Activated CD8-positive, alpha-beta T cell treated with anti-CD3 and anti-CD28 coated beads for 36 hours (primary cell): ENCODE data around the gene BICDL1. TPM values are rescaled to one million over a fixed set of nuclear protein-coding genes. Genes with fewer than 3 reads are reported as not detected.
"Not testable (repeated sequence)": the region's sequence is repeated elsewhere in the genome, so short reads cannot be mapped to it uniquely, and the experiment has no call there.

Source experiments
- ATAC-seq: fragments of 200-7000 bp; cut with Tn5 transposase; one replicate; pipeline ENCODE4 v1.10.0; 2021; ENCODE audit warnings: mild to moderate bottlenecking, moderate library complexity
- CTCF ChIA-PET: fragments of 350-600 bp; sonication (Branson Sonifier 250); formaldehyde crosslinking; loops from one replicate; lab custom pipeline; 2021; ENCODE audit warnings: antibody characterized with exemption; lab: Charles Lee
- POLR2A ChIA-PET: fragments of 350-600 bp; sonication (Branson Sonifier 250); formaldehyde crosslinking; loops from one replicate; lab custom pipeline; 2021; ENCODE audit warnings: antibody characterized with exemption; lab: Charles Lee
- DNase-seq: peaks from one replicate; pipeline ENCODE4 v3.0.0-alpha.2; 2020
- H3K27ac Mint-ChIP-seq: one replicate; pipeline ENCODE4 v1.8.0; 2021; ENCODE audit warnings: mild to moderate bottlenecking, mixed read lengths
- H3K27me3 Mint-ChIP-seq: one replicate; pipeline ENCODE4 v1.8.0; 2021; ENCODE audit warnings: mixed read lengths
- H3K36me3 Mint-ChIP-seq: one replicate; pipeline ENCODE4 v1.8.0; 2021; ENCODE audit warnings: low read depth, mixed read lengths
- H3K4me1 Mint-ChIP-seq: one replicate; pipeline ENCODE4 v1.8.0; 2021; ENCODE audit warnings: low read depth, mixed read lengths
- H3K4me3 Mint-ChIP-seq: one replicate; pipeline ENCODE4 v1.8.0; 2021; ENCODE audit warnings: mild to moderate bottlenecking, moderate library complexity, mixed read lengths
- H3K9me3 Mint-ChIP-seq: one replicate; pipeline ENCODE4 v1.8.0; 2021; ENCODE audit warnings: mixed read lengths
- intact Hi-C: fragments of 100-400 bp; cut with micrococcal nuclease; formaldehyde crosslinking; loops from one replicate; pipeline ENCODE4 v1.10.0; 2022
- total RNA-seq, 2 experiments: library from RNA; stranded (reverse); gene quantifications; one replicate each; pipeline ENCODE4 v1.2.3, GENCODE V29; 2021
- TF ChIP-seq, protein P1 (sequence below): fragments of 200-600 bp; IDR thresholded peaks from one replicate; pipeline ENCODE4 v1.8.0; 2022; ENCODE audit warnings: antibody characterized with exemption, mild to moderate bottlenecking

BICDL1 gene
- total RNA-seq, 2 experiments from 2014 or later = 103 to 107 TPM

DNA sequence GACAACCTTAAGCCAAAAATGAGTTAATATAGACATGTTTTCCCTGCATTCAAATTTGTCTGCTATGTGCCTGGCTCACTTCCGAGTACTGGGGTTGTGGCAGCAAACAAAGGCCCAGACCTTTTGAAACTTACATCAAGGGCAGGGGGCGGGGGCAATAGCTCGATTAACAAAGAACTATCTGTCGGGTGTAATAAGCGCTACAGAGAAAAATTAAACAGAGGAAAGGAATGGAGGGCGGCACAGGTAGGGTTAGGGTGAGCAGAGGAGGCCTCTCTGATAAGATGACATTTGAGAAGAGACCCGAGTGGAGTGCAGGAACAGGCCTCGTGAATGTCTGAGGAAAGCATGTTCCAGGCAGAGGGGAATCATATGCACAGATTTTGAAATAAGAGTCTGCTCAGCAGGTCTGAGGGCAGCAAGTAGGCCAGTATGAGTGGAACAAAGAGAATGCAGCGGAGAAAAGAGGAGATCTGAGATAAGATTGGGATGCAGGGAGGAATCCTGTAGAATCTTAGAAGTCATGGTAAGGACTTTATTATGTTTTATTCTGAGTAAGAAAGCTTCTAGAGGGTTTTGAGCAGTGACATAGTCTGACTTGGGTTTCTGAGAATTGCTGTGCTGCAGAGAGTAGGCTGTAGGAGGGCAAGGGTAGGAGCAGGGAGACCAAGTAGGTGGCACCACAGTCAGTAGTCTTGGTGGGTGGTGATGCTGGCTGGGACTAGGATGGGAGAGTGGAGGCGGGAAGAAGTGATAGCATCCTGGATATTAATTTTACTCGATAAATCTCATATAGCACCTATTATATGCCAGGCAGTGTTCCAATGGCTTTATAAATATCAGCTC lies 52.6 kb downstream of the BICDL1 start:
- ATAC-seq (peak; percentile 24), DNase-seq (peak; percentile 48)
- H3K4me1 Mint-ChIP-seq = peaks cover 30% of the 10 kb centered on the region
- no peak overlapping the region for H3K4me3 Mint-ChIP-seq
- peaks cover 6% of the 10 kb centered on the region for H3K9me3 Mint-ChIP-seq
- intact Hi-C loops = no loop called here
- POLR2A ChIA-PET = interaction anchor here (1.0 to 1.2 kb wide), 2 partner anchors 30 to 37 kb away, joined by 3 to 5 read pairs; no protein-coding TSS in a partner anchor
- no peaks in the 10 kb centered on the region for H3K27me3 Mint-ChIP-seq
- H3K27ac Mint-ChIP-seq = peak overlapping the region; percentile 64
- TF ChIP-seq, protein P1, sequence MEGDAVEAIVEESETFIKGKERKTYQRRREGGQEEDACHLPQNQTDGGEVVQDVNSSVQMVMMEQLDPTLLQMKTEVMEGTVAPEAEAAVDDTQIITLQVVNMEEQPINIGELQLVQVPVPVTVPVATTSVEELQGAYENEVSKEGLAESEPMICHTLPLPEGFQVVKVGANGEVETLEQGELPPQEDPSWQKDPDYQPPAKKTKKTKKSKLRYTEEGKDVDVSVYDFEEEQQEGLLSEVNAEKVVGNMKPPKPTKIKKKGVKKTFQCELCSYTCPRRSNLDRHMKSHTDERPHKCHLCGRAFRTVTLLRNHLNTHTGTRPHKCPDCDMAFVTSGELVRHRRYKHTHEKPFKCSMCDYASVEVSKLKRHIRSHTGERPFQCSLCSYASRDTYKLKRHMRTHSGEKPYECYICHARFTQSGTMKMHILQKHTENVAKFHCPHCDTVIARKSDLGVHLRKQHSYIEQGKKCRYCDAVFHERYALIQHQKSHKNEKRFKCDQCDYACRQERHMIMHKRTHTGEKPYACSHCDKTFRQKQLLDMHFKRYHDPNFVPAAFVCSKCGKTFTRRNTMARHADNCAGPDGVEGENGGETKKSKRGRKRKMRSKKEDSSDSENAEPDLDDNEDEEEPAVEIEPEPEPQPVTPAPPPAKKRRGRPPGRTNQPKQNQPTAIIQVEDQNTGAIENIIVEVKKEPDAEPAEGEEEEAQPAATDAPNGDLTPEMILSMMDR = no peak
- CTCF ChIA-PET = interaction anchor here (0.5 kb wide), 1 partner anchor 12 kb away, joined by 3 read pairs; no protein-coding TSS in a partner anchor
- peaks cover 46% of the 10 kb centered on the region for H3K36me3 Mint-ChIP-seq

DNA sequence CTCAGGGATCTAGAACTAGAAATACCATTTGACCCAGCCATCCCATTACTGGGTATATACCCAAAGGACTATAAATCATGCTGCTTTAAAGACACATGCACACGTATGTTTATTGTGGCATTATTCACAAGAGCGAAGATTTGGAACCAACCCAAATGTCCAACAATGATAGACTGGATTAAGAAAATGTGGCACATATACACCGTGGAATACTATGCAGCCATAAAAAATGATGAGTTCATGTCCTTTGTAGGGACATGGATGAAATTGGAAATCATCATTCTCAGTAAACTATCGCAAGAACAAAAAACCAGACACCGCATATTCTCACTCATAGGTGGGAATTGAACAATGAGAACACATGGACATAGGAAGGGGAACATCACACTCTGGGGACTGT lies 56.3 kb downstream of the BICDL1 start:
- CTCF ChIA-PET = interaction anchor here (1.2 kb wide), 1 partner anchor 8 kb away, joined by 3 read pairs; no protein-coding TSS in a partner anchor

DNA sequence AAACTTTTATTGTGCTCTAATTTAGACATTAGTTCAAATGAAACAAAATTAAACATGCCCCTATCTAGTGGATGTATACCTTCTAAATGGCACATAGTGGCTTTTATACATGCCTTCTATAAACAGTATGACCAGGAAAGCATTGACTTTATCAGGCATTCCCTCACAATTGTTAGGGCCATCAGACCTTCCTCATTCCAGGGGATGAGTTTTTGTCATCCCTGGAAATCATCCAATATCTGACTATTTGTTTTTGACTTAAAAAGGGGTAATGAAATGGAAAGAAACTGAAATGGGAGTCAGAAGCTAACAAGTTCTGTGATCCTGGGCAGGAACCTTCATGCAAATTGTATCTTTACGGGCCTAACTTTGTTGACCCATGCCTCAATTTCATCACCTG lies 58.0 kb downstream of the BICDL1 start:
- ChIA-PET POLR2A (interaction anchor here (0.8 to 1.6 kb wide), 2 partner anchors 18 to 31 kb away, joined by 3 to 5 read pairs; no protein-coding TSS in a partner anchor), CTCF (interaction anchor here (1.3 to 1.9 kb wide), 4 partner anchors 10 to 40 kb away, joined by 4 to 5 read pairs (median 4); no protein-coding TSS in a partner anchor)
- Mint-ChIP-seq H3K27ac (peak overlapping the region; percentile 57), H3K27me3 (no peaks in the 10 kb centered on the region), H3K9me3 (peaks cover 6% of the 10 kb centered on the region), H3K4me3 (no peak overlapping the region), H3K4me1 (peaks cover 45% of the 10 kb centered on the region), H3K36me3 (peaks cover 62% of the 10 kb centered on the region)
- no peak for ATAC-seq
- TF ChIP-seq, protein P1 = no peak
- no peak for DNase-seq
- intact Hi-C loops = no loop called here

More for the DNA sequence above, 56.3 kb downstream of the BICDL1 start:
- H3K27me3 Mint-ChIP-seq, H3K27ac Mint-ChIP-seq, intact Hi-C loops, H3K4me3 Mint-ChIP-seq, DNase-seq, H3K9me3 Mint-ChIP-seq, POLR2A ChIA-PET, ATAC-seq: not testable (repeated sequence)
- Mint-ChIP-seq H3K4me1 (peaks cover 55% of the 10 kb centered on the region), H3K36me3 (peaks cover 53% of the 10 kb centered on the region)

DNA sequence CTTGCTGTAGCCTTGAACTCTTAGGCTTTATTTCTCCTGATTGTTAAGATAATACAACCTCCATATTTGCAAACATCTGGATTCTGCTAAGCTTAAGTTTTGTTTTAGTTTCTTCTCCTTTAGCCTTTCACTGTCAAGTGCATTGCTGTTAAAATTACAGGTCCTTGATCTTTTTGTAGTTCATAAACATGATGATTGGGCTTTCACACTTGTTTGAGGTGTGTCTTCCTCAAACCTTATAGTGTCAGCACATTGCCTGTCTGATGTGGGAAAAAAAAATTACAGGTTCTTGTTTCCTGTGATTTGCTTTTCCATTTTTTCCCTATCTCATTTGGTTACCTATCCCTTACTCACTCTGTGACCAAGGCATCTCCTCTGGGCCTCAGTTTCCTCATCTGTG lies 59.2 kb downstream of the BICDL1 start:
- Mint-ChIP-seq H3K36me3 (peaks cover 58% of the 10 kb centered on the region), H3K9me3 (peaks cover 6% of the 10 kb centered on the region), H3K27ac (peak overlapping the region; percentile 75), H3K4me1 (peaks cover 49% of the 10 kb centered on the region), H3K27me3 (no peaks in the 10 kb centered on the region), H3K4me3 (no peak overlapping the region)
- ATAC-seq (no peak), DNase-seq (no peak)
- ChIA-PET CTCF (interaction anchor here (1.1 to 1.9 kb wide), 6 partner anchors 8 to 58 kb away, joined by 3 to 5 read pairs (median 4); no protein-coding TSS in a partner anchor), POLR2A (interaction anchor here (0.8 to 1.4 kb wide), 3 partner anchors 12 to 39 kb away, joined by 3 to 4 read pairs (median 3); no protein-coding TSS in a partner anchor)
- intact Hi-C loops = no loop called here
- TF ChIP-seq, protein P1 = no peak

DNA sequence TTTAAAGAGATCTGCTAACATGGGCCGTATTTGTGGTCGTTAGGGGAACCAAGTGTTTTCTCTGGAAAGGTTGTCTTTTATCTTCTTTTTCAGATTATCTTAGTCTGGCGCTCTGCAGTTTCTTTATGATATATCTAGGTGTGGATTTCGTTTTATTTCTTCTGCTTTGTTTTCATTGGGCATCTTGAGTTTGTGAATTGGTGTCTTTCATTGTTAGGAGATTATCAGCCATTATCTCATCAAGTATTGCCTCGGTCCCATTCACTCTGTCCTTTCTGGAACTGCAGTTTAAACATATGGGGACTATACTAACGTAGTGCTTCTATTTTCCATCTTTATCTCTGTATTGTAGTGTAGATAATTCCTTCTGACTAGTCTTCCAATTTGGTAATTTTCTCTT lies 60.4 kb downstream of the BICDL1 start:
- Mint-ChIP-seq H3K36me3 (peaks cover 52% of the 10 kb centered on the region), H3K4me1 (peaks cover 54% of the 10 kb centered on the region), H3K4me3 (no peak overlapping the region), H3K27ac (peak overlapping the region; percentile 13), H3K27me3 (no peaks in the 10 kb centered on the region), H3K9me3 (peaks cover under 1% of the 10 kb centered on the region)
- intact Hi-C loops = no loop called here
- ChIA-PET POLR2A (no interaction called here), CTCF (interaction anchor here (1.1 kb wide), 1 partner anchor 9 kb away, joined by 3 read pairs; no protein-coding TSS in a partner anchor)
- TF ChIP-seq, protein P1 = no peak
- DNase-seq (no peak), ATAC-seq (no peak)
